BE2C (cell line): ENCODE data around the gene APOL6.

Source experiments
- DNase-seq: peaks from one replicate; pipeline ENCODE4 v3.0.0-alpha.2; 2020
- H3K27me3 ChIP-seq: fragments of 250-450 bp; sonication (Bioruptor Pico); 2 replicates; pipeline ENCODE4 v1.5.1; 2020; ENCODE audit warnings: mild to moderate bottlenecking
- H3K36me3 ChIP-seq: fragments of 250-450 bp; sonication (Bioruptor Pico); 2 replicates; pipeline ENCODE4 v1.5.1; 2020; ENCODE audit warnings: mild to moderate bottlenecking
- H3K4me1 ChIP-seq: fragments of 250-450 bp; sonication (Bioruptor Pico); 2 replicates; pipeline ENCODE4 v1.5.1; 2020
- H3K4me3 ChIP-seq: 2 replicates; pipeline ENCODE4 v1.5.1; 2011; ENCODE audit warnings: low read depth, low read length
- H3K9me3 ChIP-seq: fragments of 250-450 bp; sonication (Bioruptor Pico); 2 replicates; pipeline ENCODE4 v1.5.1; 2020
- CTCF ChIP-seq: IDR thresholded peaks from 2 replicates; pipeline ENCODE4 v1.5.1; 2012; ENCODE audit warnings: mild to moderate bottlenecking, low read depth, low read length

Gene APOL6

GRCh38 chr22:35627267-35628041, 20.8 kb upstream of the APOL6 start:
- Histone ChIP-seq H3K27me3 (no peaks in the 10 kb centered on the region), H3K4me1 (peaks cover 15% of the 10 kb centered on the region), H3K4me3 (peak overlapping the region; percentile 52), H3K36me3 (no peaks in the 10 kb centered on the region), H3K9me3 (no peaks in the 10 kb centered on the region)
- peak; percentile 66 for TF ChIP-seq CTCF
- peak; percentile 78 for DNase-seq

- H3K4me3 ChIP-seq, result no peak overlapping the region
- H3K4me1 ChIP-seq, result peaks cover 8% of the 10 kb centered on the region
- no peaks in the 10 kb centered on the region for H3K27me3 ChIP-seq
- no peak for DNase-seq
- no peaks in the 10 kb centered on the region for H3K36me3 ChIP-seq
- no peaks in the 10 kb centered on the region for H3K9me3 ChIP-seq
- no peak for TF ChIP-seq CTCF
Observed at GRCh38 chr22:35628732-35629131, 19.5 kb upstream of the APOL6 start.

- H3K9me3 ChIP-seq, result no peaks in the 10 kb centered on the region
- no peak overlapping the region for H3K4me3 ChIP-seq
- no peak for DNase-seq
- TF ChIP-seq CTCF, result no peak
- H3K4me1 ChIP-seq, result peaks cover 8% of the 10 kb centered on the region
- no peaks in the 10 kb centered on the region for H3K36me3 ChIP-seq
- no peaks in the 10 kb centered on the region for H3K27me3 ChIP-seq
Observed at GRCh38 chr22:35629406-35630216, 18.6 kb upstream of the APOL6 start.

GRCh38 chr22:35630387-35630793, 17.9 kb upstream of the APOL6 start:
- Histone ChIP-seq H3K27me3 (no peaks in the 10 kb centered on the region), H3K4me3 (no peak overlapping the region), H3K9me3 (no peaks in the 10 kb centered on the region), H3K4me1 (peaks cover 8% of the 10 kb centered on the region), H3K36me3 (no peaks in the 10 kb centered on the region)
- TF ChIP-seq CTCF, result no peak
- DNase-seq, result no peak

- TF ChIP-seq CTCF, result no peak
- no peaks in the 10 kb centered on the region for H3K9me3 ChIP-seq
- H3K36me3 ChIP-seq, result no peaks in the 10 kb centered on the region
- H3K4me1 ChIP-seq, result peaks cover 8% of the 10 kb centered on the region
- no peak overlapping the region for H3K4me3 ChIP-seq
- no peaks in the 10 kb centered on the region for H3K27me3 ChIP-seq
- DNase-seq, result no peak
Observed at GRCh38 chr22:35630891-35631290, 17.4 kb upstream of the APOL6 start.

- peak; percentile 88 for TF ChIP-seq CTCF
- H3K4me1 ChIP-seq, result peaks cover 8% of the 10 kb centered on the region
- DNase-seq, result peak; percentile 63
Observed at GRCh38 chr22:35631597-35631996, 16.6 kb upstream of the APOL6 start.

More at GRCh38 chr22:35631597-35631996, 16.6 kb upstream of the APOL6 start:
- H3K4me3 ChIP-seq, result no peak overlapping the region
- no peaks in the 10 kb centered on the region for H3K9me3 ChIP-seq
- H3K27me3 ChIP-seq, result no peaks in the 10 kb centered on the region
- no peaks in the 10 kb centered on the region for H3K36me3 ChIP-seq
